ENCODE measurements around the gene VKORC1.

GRCh38 chr16:31077592-31078396, 16.8 kb downstream of the VKORC1 start:
- TF ChIP-seq POLR2A (IDR thresholded peaks at IDR 0.05) (no peak), CTCF (IDR thresholded peaks at IDR 0.05) (no peak), POLR2AphosphoS5 (IDR thresholded peaks at IDR 0.05; ENCODE audit: insufficient read depth in 1 of 2, low read depth in 1 of 2) (no peak)
